COLO829 (cell line): Measurements from ENCODE around the gene STRIP1.

Source experiments
- DNase-seq: peaks from one replicate; pipeline ENCODE4 v3.0.0; 2012; ENCODE audit warnings: low spot score

STRIP1 gene

DNA sequence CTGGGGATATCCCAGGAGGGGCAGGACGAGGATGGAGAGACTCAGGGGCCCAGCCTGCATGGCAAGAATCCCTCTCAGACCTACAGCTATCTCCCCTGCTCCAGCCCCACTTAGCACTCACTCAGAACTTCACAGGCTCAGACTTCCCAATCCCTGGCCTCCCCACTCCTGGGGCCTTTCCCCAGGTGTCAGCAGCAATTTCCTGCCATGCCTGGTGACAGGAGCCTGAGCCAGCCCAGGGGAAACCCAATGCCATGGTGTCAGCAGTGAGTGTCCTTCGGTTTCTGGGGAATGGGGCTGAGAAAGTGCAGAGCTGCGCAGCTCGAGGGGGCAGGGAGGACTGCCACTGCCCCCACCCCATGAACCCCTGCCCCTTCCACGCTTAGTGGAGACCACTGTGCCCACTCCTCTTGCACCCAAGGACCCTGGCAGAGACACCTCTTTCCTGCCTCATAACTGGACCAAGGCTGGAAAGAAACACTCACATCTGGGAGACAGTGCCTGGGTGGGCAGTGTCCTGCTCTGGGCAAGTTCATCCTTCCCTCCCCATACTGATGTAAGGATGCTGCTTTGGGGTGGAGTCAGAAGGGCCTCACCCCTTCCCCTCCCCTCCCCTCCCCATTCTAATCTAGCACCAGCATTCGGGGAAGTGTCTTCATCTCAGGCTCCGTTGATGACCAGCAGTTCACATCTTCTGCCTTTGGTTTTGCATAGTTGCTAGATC lies 60.7 kb downstream of the STRIP1 start:
- DNase-seq: no peak

DNA sequence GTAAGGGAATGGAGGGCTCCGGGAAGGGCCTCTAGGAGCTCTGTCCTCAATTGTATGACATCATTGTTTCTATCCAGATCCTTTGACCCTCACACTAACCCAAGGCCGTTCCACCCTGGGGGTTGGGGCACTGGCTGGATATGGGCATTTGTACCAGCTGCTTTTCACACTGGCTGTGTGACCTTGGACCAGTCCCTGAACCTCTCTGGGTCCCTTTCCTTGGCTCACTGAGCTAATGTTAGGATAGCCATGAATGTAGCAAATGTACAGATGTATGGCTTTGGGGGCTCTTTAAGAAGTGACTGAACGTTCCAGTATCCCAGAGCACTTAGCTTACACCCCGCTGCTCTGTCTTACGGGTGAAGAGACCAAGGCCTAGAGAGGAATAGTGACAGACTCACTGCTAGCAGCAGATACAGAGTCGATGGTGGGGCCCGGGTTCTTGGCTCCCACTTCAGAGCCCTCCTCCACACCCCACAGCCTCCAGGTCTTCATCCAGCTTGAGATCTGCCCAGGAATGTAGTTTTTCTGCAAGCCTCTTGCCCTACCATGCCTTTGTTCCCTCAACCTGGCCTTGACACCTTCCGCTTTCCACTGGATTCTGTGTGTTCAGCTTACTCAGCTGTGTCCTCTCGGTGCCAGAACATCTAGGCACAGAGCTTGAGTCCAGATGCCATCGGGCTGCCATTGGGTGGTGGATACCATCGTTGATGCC lies 63.2 kb downstream of the STRIP1 start:
- no peak for DNase-seq

DNA sequence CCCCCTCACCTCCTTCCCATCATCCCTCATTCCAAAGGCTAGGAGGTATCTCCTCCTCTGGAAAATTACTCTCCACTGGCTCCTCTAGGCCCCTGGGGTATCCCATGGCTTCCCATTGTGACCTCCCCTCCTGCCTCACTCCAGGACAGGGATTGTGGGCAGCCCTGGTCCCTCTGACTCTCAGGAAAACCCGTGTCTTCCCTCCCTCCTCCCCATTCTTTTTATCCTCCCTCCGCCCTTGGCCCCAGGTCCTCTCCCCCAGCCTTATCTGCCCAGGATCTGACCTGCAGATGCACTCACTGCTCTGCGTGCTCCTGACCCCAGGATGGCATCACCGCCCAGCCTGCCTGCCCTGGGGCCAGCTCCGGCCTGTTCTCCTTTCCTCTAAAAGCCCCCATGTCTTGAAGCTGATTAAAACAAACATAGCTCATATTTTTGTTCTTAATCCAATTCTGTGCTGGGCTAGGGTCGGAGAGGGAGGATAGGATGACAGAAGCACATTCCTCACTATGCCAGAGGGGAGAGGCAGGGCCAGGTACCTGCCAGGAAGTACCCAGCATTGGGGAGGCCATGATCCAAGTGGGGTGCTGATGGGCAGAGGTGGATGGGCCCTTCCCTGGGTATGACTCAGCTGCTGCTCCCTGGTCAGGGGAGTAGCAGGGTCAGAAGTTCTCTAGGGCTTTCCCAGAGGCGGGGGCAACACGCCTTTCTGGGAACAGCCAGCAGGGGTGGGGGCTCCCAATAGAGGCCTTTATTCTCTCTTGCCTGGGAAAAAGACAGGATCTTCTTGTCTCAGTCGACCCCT lies 64.0 kb downstream of the STRIP1 start:
- no peak for DNase-seq

DNA sequence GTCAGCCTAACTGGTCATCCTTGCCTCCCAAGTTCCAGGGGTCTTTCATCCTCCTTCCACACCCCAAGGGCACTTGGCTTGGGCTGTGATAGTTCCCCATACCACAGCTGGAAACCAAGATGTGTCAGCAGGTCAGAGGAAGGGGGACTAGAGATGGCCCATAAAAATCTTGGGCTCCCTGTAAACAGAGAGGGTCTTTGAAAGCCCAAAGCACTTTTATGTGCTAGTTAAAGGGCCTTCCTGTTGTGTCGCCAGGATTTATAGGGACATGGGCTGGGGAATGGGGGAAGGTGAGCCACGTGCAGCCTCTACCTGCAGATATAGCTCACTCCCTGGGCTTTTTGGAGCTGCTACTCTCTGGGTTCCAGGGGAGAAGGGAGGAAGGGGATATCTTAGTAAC lies 65.9 kb downstream of the STRIP1 start:
- DNase-seq: no peak

GRCh38 chr1:110102081-110102480 lies 67.7 kb downstream of the STRIP1 start:
- DNase-seq: no peak
